GM12878 (cell line): Measurements from ENCODE around the gene HMOX1. TPM values are rescaled to one million over a fixed set of nuclear protein-coding genes. Genes with fewer than 3 reads are reported as not detected.

Source experiments
- ATAC-seq: fragments of 200-7000 bp; cut with Tn5 transposase; 3 replicates; pipeline ENCODE4 v1.9.1; 2020; ENCODE audit warnings: mild to moderate bottlenecking, moderate library complexity
- BruUV-seq: library from RNA; stranded (reverse); fragments of 400-500 nt; replicated peaks from 2 replicates; lab custom pipeline; 2021; lab: Mats Ljungman, UMichigan
- CTCF ChIA-PET: fragments of 300-600 bp; sonication (Branson Sonifier 250); formaldehyde crosslinking; extraction: SDS; loops from one replicate; lab custom pipeline; 2021; ENCODE audit warnings: inconsistent platforms; lab: Yijun Ruan, JAX
- POLR2A ChIA-PET: fragments of 350-600 bp; formaldehyde crosslinking; extraction: SDS; loops from one replicate; lab custom pipeline; 2021; ENCODE audit warnings: inconsistent platforms; lab: Charles Lee
- RAD21 ChIA-PET: fragments of 300-600 bp; sonication (Branson Sonifier 250); formaldehyde crosslinking; loops from one replicate; lab custom pipeline; 2023; ENCODE audit warnings: antibody characterized with exemption; ENCODE audit not compliant: unreplicated experiment; lab: Charles Lee
- SMC1A ChIA-PET: fragments of 300-600 bp; sonication (Branson Sonifier 250); formaldehyde crosslinking; loops from one replicate; lab custom pipeline; 2023; ENCODE audit not compliant: unreplicated experiment, uncharacterized antibody; lab: Charles Lee
- DNase-seq: peaks from one replicate; pipeline ENCODE4 v3.0.0-alpha.2; 2011; ENCODE audit warnings: low read depth, low spot score
- FAIRE-seq: peaks from 3 replicates; lab custom pipeline; 2011; peaks lifted over from hg19 to GRCh38; lab: Jason Lieb, UNC
- H2AFZ ChIP-seq: 2 replicates; pipeline ENCODE4 v1.6.0; 2011; ENCODE audit warnings: low read depth, low read length, control low read depth; ENCODE audit not compliant: control insufficient read depth
- H3K27ac ChIP-seq: 2 replicates; pipeline ENCODE4 v1.5.1; 2011; ENCODE audit warnings: control low read depth; ENCODE audit not compliant: control insufficient read depth, insufficient read depth
- H3K27me3 ChIP-seq, 2 experiments: replicated peaks in 1 of 2; 2 replicates each; pipeline versions ENCODE4 v1.6.0 to v1.6.1; 2011; ENCODE audit warnings: low read length in 1 of 2; ENCODE audit not compliant: control insufficient read depth in 2 of 2, insufficient read depth in 2 of 2
- H3K36me3 ChIP-seq, 2 experiments: 2 replicates each; pipeline ENCODE4 v1.5.1; 2011; ENCODE audit warnings: low read length in 1 of 2; ENCODE audit not compliant: control insufficient read depth in 2 of 2, insufficient read depth in 2 of 2
- H3K4me1 ChIP-seq: 2 replicates; pipeline ENCODE4 v1.6.1; 2011; ENCODE audit warnings: mild to moderate bottlenecking, low read length, moderate library complexity, mixed read lengths; ENCODE audit not compliant: control insufficient read depth, insufficient read depth
- H3K4me2 ChIP-seq: 2 replicates; pipeline ENCODE4 v1.6.0; 2011; ENCODE audit warnings: control low read depth; ENCODE audit not compliant: control insufficient read depth, insufficient read depth
- H3K4me3 ChIP-seq: fragments of 200-600 bp; sonication (generic); 2 replicates; pipeline ENCODE4 v1.5.1; 2016
- H3K79me2 ChIP-seq: 2 replicates; pipeline ENCODE4 v1.6.0; 2011; ENCODE audit warnings: low read length; ENCODE audit not compliant: control insufficient read depth, insufficient read depth
- H3K9ac ChIP-seq: 2 replicates; pipeline ENCODE4 v1.8.0; 2011; ENCODE audit warnings: low read length, control low read depth, mixed read lengths; ENCODE audit not compliant: control insufficient read depth, insufficient read depth
- H3K9me3 ChIP-seq: replicated peaks from 3 replicates; pipeline ENCODE4 v1.5.1; 2011; ENCODE audit warnings: mild to moderate bottlenecking, low read length; ENCODE audit not compliant: control insufficient read depth, insufficient read depth
- H4K20me1 ChIP-seq: 2 replicates; pipeline ENCODE4 v1.6.0; 2011; ENCODE audit not compliant: control insufficient read depth, insufficient read depth
- EP300 ChIP-seq, 2 experiments: fragments of 150-350 bp in 1 of 2; IDR thresholded peaks; 2 replicates each; pipeline ENCODE4 v1.6.1; 2011 to 2012; ENCODE audit warnings: low read depth in 2 of 2, low read length in 2 of 2, borderline replicate concordance in 1 of 2, improper control_type of control experiment in 1 of 2, inconsistent platforms in 1 of 2; ENCODE audit not compliant: control insufficient read depth in 1 of 2
- NFXL1 ChIP-seq: fragments of 450-650 bp; IDR thresholded peaks from 2 replicates; pipeline ENCODE4 v1.6.1; 2017; ENCODE audit warnings: antibody characterized with exemption, mild to moderate bottlenecking, borderline replicate concordance
- NFYB ChIP-seq: IDR thresholded peaks from 2 replicates; pipeline ENCODE4 v1.6.1; 2011; ENCODE audit warnings: low read depth, mild to moderate bottlenecking, low read length, improper control_type of control experiment, moderate library complexity; ENCODE audit not compliant: insufficient read depth
- PAX8 ChIP-seq: fragments of 450-650 bp; IDR thresholded peaks from 2 replicates; pipeline ENCODE4 v1.6.1; 2017; ENCODE audit warnings: mild to moderate bottlenecking, moderate library complexity
- POU2F2 ChIP-seq: IDR thresholded peaks from 3 replicates; pipeline ENCODE4 v1.6.1; 2011; ENCODE audit warnings: low read depth, mild to moderate bottlenecking, low read length, borderline replicate concordance
- RELA ChIP-seq: fragments of 450-650 bp; IDR thresholded peaks from 2 replicates; pipeline ENCODE4 v1.8.0; 2014; ENCODE audit warnings: borderline replicate concordance; ENCODE audit not compliant: partially characterized antibody
- RUNX3 ChIP-seq: IDR thresholded peaks from 2 replicates; pipeline ENCODE4 v1.6.1; 2012; ENCODE audit warnings: low read length, inconsistent platforms
- SREBF1 ChIP-seq: IDR thresholded peaks from 2 replicates; pipeline ENCODE4 v1.6.1; 2012; ENCODE audit warnings: mild to moderate bottlenecking, low read length
- STAT1 ChIP-seq: fragments of 450-650 bp; conservative IDR thresholded peaks from 2 replicates; pipeline ENCODE4 v1.6.1; 2014; ENCODE audit warnings: antibody characterized with exemption, mild to moderate bottlenecking
- TAF1 ChIP-seq: IDR thresholded peaks from 2 replicates; pipeline ENCODE4 v1.6.1; 2011; ENCODE audit warnings: mild to moderate bottlenecking, low read depth, low read length, borderline replicate concordance
- ZBED1 ChIP-seq: IDR thresholded peaks from 2 replicates; pipeline ENCODE4 v1.6.1; 2016; ENCODE audit warnings: borderline replicate concordance
- WGBS: methylation state at CpG from one replicate; pipeline ENCODE4 v1.1.6; 2016; ENCODE audit warnings: low lambda C conversion rate; ENCODE audit not compliant: insufficient replicate concordance, insufficient coverage; ENCODE audit errors: missing lambda C conversion rate; 5-methylcytosine and 5-hydroxymethylcytosine counted together
- in situ Hi-C: fragments of 300-500 bp; cut with MboI; formaldehyde crosslinking; loops from 9 replicates; pipeline ENCODE4 v1.14.3; 2018; ENCODE audit warnings: mixed read lengths
- intact Hi-C: fragments of 100-400 bp; cut with micrococcal nuclease; formaldehyde crosslinking; loops from one replicate; pipeline ENCODE4 v1.14.2; 2022; ENCODE audit not compliant: unreplicated experiment
- polyA plus RNA-seq, 11 experiments: library from polyadenylated mRNA; depleted of rRNA in 4 of 11; unstranded in 6 of 11; stranded (reverse) in 5 of 11; fragments of >200 nt; fragmentation: Nextera tagmentation in 4 of 11; fragmentation: Illumina TruSeq in 1 of 11; extraction: Ambion mirVana in 4 of 11; extraction: Trizol in 1 of 11; gene quantifications; 1 replicate in 1 of 11; 2 replicates in 10 of 11; pipeline versions ENCODE4 v1.2.1 to v1.2.3, GENCODE V29; 2011 to 2016; ENCODE audit warnings: inconsistent platforms in 2 of 11, missing spikeins in 2 of 11, low read depth in 1 of 11
- total RNA-seq, 4 experiments: library from RNA; depleted of rRNA in 3 of 4; stranded (reverse); fragments of >200 nt in 3 of 4; fragmentation: Illumina TruSeq in 1 of 4; extraction: Trizol in 1 of 4; gene quantifications; 2 replicates each; pipeline versions ENCODE4 v1.2.1 to v1.2.3, GENCODE V29; 2013 to 2021
- TF ChIP-seq, protein P1 (sequence below): fragments of 450-650 bp; IDR thresholded peaks from 2 replicates; pipeline ENCODE4 v1.6.1; 2018; ENCODE audit warnings: borderline replicate concordance, mild to moderate bottlenecking; ENCODE audit not compliant: partially characterized antibody

HMOX1 gene
- total and polyA plus RNA-seq, 10 of the 15 experiments (the other 5 are each of a cell fraction or from before 2014, with no cell fraction given), result 1.5 to 36.7 (median 18.8) TPM

- Histone ChIP-seq H2AFZ (no peak overlapping the region), H3K79me2 (no peaks in the 10 kb centered on the region), H3K4me1 (no peaks in the 10 kb centered on the region), H3K4me2 (no peak overlapping the region), H3K36me3 (peaks cover 7 to 12% of the 10 kb centered on the region in 2 experiments), H3K9ac (no peak overlapping the region), H4K20me1 (no peaks in the 10 kb centered on the region), H3K27ac (no peak overlapping the region), H3K9me3 (no peaks in the 10 kb centered on the region; the same call in 2 of the 3 replicates), H3K27me3 (no peaks in the 10 kb centered on the region), H3K4me3 (no peak overlapping the region)
- BruUV-seq, result no TSS peak
- intact Hi-C loops (loop anchor here (5.0 kb wide), 1 partner anchor 148 kb away; no protein-coding TSS in a partner anchor), in situ Hi-C loops (no loop called here)
- CTCF ChIA-PET, result interaction anchor here (1.1 to 1.4 kb wide), 2 partner anchors 83 to 103 kb away, joined by 3 to 6 read pairs; no protein-coding TSS in a partner anchor
- WGBS, result 96% methylated on average over 5 of the region's 5 CpGs
- SMC1A ChIA-PET, result no interaction called here
- FAIRE-seq (no peak), DNase-seq (no peak), ATAC-seq (no peak)
- RAD21 ChIA-PET, result no interaction called here
- no peak for TF ChIP-seq POU2F2
- TF ChIP-seq STAT1, result no peak
- TF ChIP-seq TAF1, result no peak
- TF ChIP-seq NFYB, result peak; percentile 64; the same call in 1 of the 2 replicates
- POLR2A ChIA-PET, result interaction anchor here (1.3 kb wide), 1 partner anchor 9 kb away, joined by 3 read pairs; no protein-coding TSS in a partner anchor
These were observed 53.3 kb downstream of the HMOX1 start for GRCh38 chr22:35434061-35434710.

GRCh38 chr22:35435201-35435740, 54.4 kb downstream of the HMOX1 start:
- DNase-seq, result no peak
- H2AFZ ChIP-seq, result no peak overlapping the region
- no peak overlapping the region for H3K9ac ChIP-seq
- ChIA-PET POLR2A (no interaction called here), CTCF (interaction anchor here (1.1 kb wide), 1 partner anchor 102 kb away, joined by 3 read pairs; no protein-coding TSS in a partner anchor), RAD21 (no interaction called here), SMC1A (interaction anchor here (0.6 kb wide), 1 partner anchor 564 kb away, joined by 3 read pairs; no protein-coding TSS in a partner anchor)
- 75% methylated on average over 8 of the region's 8 CpGs for WGBS
- H3K4me1 ChIP-seq, result no peaks in the 10 kb centered on the region
- no peak for FAIRE-seq
- no peak for ATAC-seq
- H4K20me1 ChIP-seq, result no peaks in the 10 kb centered on the region
- peaks cover 7 to 10% of the 10 kb centered on the region in 2 experiments for H3K36me3 ChIP-seq
- no peaks in the 10 kb centered on the region; the same call in 2 of the 3 replicates for H3K9me3 ChIP-seq
- H3K27me3 ChIP-seq, result no peaks in the 10 kb centered on the region
- no peak overlapping the region for H3K4me2 ChIP-seq
- no peak overlapping the region for H3K27ac ChIP-seq
- intact Hi-C loops (no loop called here), in situ Hi-C loops (no loop called here)
- BruUV-seq, result no TSS peak
- no peak overlapping the region for H3K4me3 ChIP-seq
- H3K79me2 ChIP-seq, result no peaks in the 10 kb centered on the region
- no peak for TF ChIP-seq NFXL1
- no peak for TF ChIP-seq EP300 (IDR thresholded peaks at IDR 0.05; ENCODE audit: borderline replicate concordance in 1 of 2, control insufficient read depth in 1 of 2, low read depth in 2 of 2, low read length in 2 of 2)
- TF ChIP-seq SREBF1, result no peak
- TF ChIP-seq, protein P1, sequence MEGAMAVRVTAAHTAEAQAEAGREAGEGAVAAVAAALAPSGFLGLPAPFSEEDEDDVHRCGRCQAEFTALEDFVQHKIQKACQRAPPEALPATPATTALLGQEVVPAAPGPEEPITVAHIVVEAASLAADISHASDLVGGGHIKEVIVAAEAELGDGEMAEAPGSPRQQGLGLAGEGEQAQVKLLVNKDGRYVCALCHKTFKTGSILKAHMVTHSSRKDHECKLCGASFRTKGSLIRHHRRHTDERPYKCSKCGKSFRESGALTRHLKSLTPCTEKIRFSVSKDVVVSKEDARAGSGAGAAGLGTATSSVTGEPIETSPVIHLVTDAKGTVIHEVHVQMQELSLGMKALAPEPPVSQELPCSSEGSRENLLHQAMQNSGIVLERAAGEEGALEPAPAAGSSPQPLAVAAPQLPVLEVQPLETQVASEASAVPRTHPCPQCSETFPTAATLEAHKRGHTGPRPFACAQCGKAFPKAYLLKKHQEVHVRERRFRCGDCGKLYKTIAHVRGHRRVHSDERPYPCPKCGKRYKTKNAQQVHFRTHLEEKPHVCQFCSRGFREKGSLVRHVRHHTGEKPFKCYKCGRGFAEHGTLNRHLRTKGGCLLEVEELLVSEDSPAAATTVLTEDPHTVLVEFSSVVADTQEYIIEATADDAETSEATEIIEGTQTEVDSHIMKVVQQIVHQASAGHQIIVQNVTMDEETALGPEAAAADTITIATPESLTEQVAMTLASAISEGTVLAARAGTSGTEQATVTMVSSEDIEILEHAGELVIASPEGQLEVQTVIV, result no peak
- no peak for TF ChIP-seq RUNX3
- no peak for TF ChIP-seq RELA
- no peak for TF ChIP-seq ZBED1
- no peak for TF ChIP-seq PAX8
